Smooth muscle cell (in vitro differentiated cells): Measurements from ENCODE around the gene NSUN2. TPM values are rescaled to one million over a fixed set of nuclear protein-coding genes. Genes with fewer than 3 reads are reported as not detected.

Source experiments
- DNase-seq: peaks from one replicate; lab custom pipeline; 2025; ENCODE audit not compliant: unreplicated experiment; lab: John Stamatoyannopoulos, UW
- H2AFZ ChIP-seq: fragments of 200-600 bp; sonication (generic); 2 replicates; pipeline ENCODE4 v1.6.0; 2016; ENCODE audit warnings: antibody characterized with exemption, low read depth, mild to moderate bottlenecking
- H3F3A ChIP-seq: fragments of 200-600 bp; sonication (generic); 2 replicates; pipeline ENCODE4 v1.6.0; 2017; ENCODE audit warnings: antibody characterized with exemption, low read depth
- H3K27ac ChIP-seq: fragments of 200-600 bp; sonication (generic); 2 replicates; pipeline ENCODE4 v1.5.1; 2016; ENCODE audit warnings: low read depth, mild to moderate bottlenecking
- H3K27me3 ChIP-seq: fragments of 200-600 bp; sonication (generic); 2 replicates; pipeline ENCODE4 v1.6.1; 2016; ENCODE audit warnings: low read depth, mild to moderate bottlenecking
- H3K36me3 ChIP-seq: fragments of 200-600 bp; sonication (generic); 2 replicates; pipeline ENCODE4 v1.5.1; 2016; ENCODE audit warnings: low read depth
- H3K4me1 ChIP-seq: fragments of 200-600 bp; sonication (generic); 2 replicates; pipeline ENCODE4 v1.5.1; 2016; ENCODE audit warnings: low read depth
- H3K4me2 ChIP-seq: fragments of 200-600 bp; sonication (generic); 2 replicates; pipeline ENCODE4 v1.6.0; 2016; ENCODE audit warnings: mild to moderate bottlenecking
- H3K4me3 ChIP-seq: fragments of 200-600 bp; sonication (generic); 2 replicates; pipeline ENCODE4 v1.5.1; 2016; ENCODE audit warnings: mild to moderate bottlenecking
- H3K79me2 ChIP-seq: fragments of 200-600 bp; sonication (generic); 2 replicates; pipeline ENCODE4 v1.6.0; 2016; ENCODE audit warnings: low read depth, mild to moderate bottlenecking
- H3K9ac ChIP-seq: fragments of 200-600 bp; sonication (generic); 2 replicates; pipeline ENCODE4 v1.6.0; 2016; ENCODE audit warnings: low read depth
- H3K9me3 ChIP-seq: fragments of 200-600 bp; sonication (generic); replicated peaks from 2 replicates; pipeline ENCODE4 v1.5.1; 2016; ENCODE audit warnings: low read depth
- H4K20me1 ChIP-seq: fragments of 200-600 bp; sonication (generic); 2 replicates; pipeline ENCODE4 v1.6.0; 2016; ENCODE audit warnings: low read depth
- CTCF ChIP-seq: fragments of 200-600 bp; sonication (generic); IDR thresholded peaks from 2 replicates; pipeline ENCODE4 v1.5.1; 2017; ENCODE audit warnings: borderline replicate concordance, mild to moderate bottlenecking, antibody characterized with exemption; ENCODE audit not compliant: insufficient read depth, poor library complexity, severe bottlenecking
- WGBS: methylation state at CpG from one replicate; pipeline ENCODE4 v1.1.7; 2016; ENCODE audit warnings: low lambda C conversion rate; 5-methylcytosine and 5-hydroxymethylcytosine counted together
- polyA plus RNA-seq: library from polyadenylated mRNA; unstranded; fragments of >200 nt; fragmentation: Nextera tagmentation; extraction: Ambion mirVana; gene quantifications from 2 replicates; pipeline ENCODE4 v1.2.1, GENCODE V29; 2016
- total RNA-seq: library from RNA; depleted of rRNA; stranded (reverse); fragments of >200 nt; gene quantifications from 2 replicates; pipeline ENCODE4 v1.2.3, GENCODE V29; 2014

Gene NSUN2
- total and polyA plus RNA-seq, 2 experiments from 2014 or later = 29.3 to 34.4 TPM

GRCh38 chr5:6565492-6565891 is 67.4 kb downstream of the NSUN2 start:
- DNase-seq = no peak
- H3K9ac ChIP-seq = no peak overlapping the region
- no peaks in the 10 kb centered on the region for H3K4me1 ChIP-seq
- no peak overlapping the region for H3K4me2 ChIP-seq
- no peaks in the 10 kb centered on the region for H3K36me3 ChIP-seq
- TF ChIP-seq CTCF = no peak
- H3K27ac ChIP-seq = no peak overlapping the region
- no peaks in the 10 kb centered on the region for H3K27me3 ChIP-seq
- WGBS = 89% methylated on average over 3 of the region's 3 CpGs
- H3F3A ChIP-seq = no peaks in the 10 kb centered on the region
- no peaks in the 10 kb centered on the region for H3K79me2 ChIP-seq
- H4K20me1 ChIP-seq = no peaks in the 10 kb centered on the region
- no peaks in the 10 kb centered on the region for H3K9me3 ChIP-seq
- H2AFZ ChIP-seq = no peak overlapping the region
- no peak overlapping the region for H3K4me3 ChIP-seq

GRCh38 chr5:6557807-6558575 is 74.9 kb downstream of the NSUN2 start:
- no peaks in the 10 kb centered on the region for H4K20me1 ChIP-seq
- no peak overlapping the region for H3K4me3 ChIP-seq
- H3K36me3 ChIP-seq = no peaks in the 10 kb centered on the region
- H2AFZ ChIP-seq = no peak overlapping the region
- H3K27ac ChIP-seq = no peak overlapping the region
- no peaks in the 10 kb centered on the region for H3K4me1 ChIP-seq
- 82% methylated on average over 6 of the region's 6 CpGs for WGBS
- H3K4me2 ChIP-seq = no peak overlapping the region
- no peaks in the 10 kb centered on the region for H3K27me3 ChIP-seq
- H3K79me2 ChIP-seq = no peaks in the 10 kb centered on the region
- DNase-seq = no peak
- no peak overlapping the region for H3K9ac ChIP-seq
- no peak for TF ChIP-seq CTCF
- no peaks in the 10 kb centered on the region for H3F3A ChIP-seq
- H3K9me3 ChIP-seq = no peaks in the 10 kb centered on the region

GRCh38 chr5:6556802-6557102 is 76.1 kb downstream of the NSUN2 start:
- H3K9me3 ChIP-seq = no peaks in the 10 kb centered on the region
- no peaks in the 10 kb centered on the region for H4K20me1 ChIP-seq
- DNase-seq = no peak
- no peaks in the 10 kb centered on the region for H3K79me2 ChIP-seq
- H3K27ac ChIP-seq = no peak overlapping the region
- H3K27me3 ChIP-seq = no peaks in the 10 kb centered on the region
- H3K4me3 ChIP-seq = no peak overlapping the region
- TF ChIP-seq CTCF = no peak
- WGBS = 94% methylated on average over 1 of the region's 1 CpG
- no peak overlapping the region for H2AFZ ChIP-seq
- H3K4me2 ChIP-seq = no peak overlapping the region
- H3F3A ChIP-seq = no peaks in the 10 kb centered on the region
- H3K36me3 ChIP-seq = no peaks in the 10 kb centered on the region
- no peak overlapping the region for H3K9ac ChIP-seq
- H3K4me1 ChIP-seq = no peaks in the 10 kb centered on the region
